ENCODE results near the gene COX5A. TPM values are rescaled to one million over a fixed set of nuclear protein-coding genes. Genes with fewer than 3 reads are reported as not detected.
"Not testable (repeated sequence)": the region's sequence is repeated elsewhere in the genome, so short reads cannot be mapped to it uniquely, and the experiment has no call there.

The COX5A gene
- total and polyA plus RNA-seq, 10 donors: 83.2 to 247 (median 114) TPM

GRCh38 chr15:74954515-74954914 lies 16.6 kb upstream of the COX5A start:
- H3K4me1 ChIP-seq: peaks cover 32 to 69% (median 56%) of the 10 kb centered on the region in 6 donors
- peak overlapping the region in 4 of 8 donors; percentile 60 to 89 (median 80) for H3K4me3 ChIP-seq
- DNase-seq: peak; percentile 61
- H3K36me3 ChIP-seq: no peaks in the 10 kb centered on the region
- peak overlapping the region in 5 of 8 donors; percentile 31 to 85 (median 84) for H3K27ac ChIP-seq
- peaks cover 7 to 52% (median 26%) of the 10 kb centered on the region in 7 donors for H3K27me3 ChIP-seq (replicated peaks in 1 of 7)
- intact Hi-C loops (cut with DNase I; ENCODE audit: low total_unique reads): loop anchor here (5.0 kb wide), 2 partner anchors 182 to 317 kb away; no protein-coding TSS in a partner anchor
- TF ChIP-seq POLR2A (IDR thresholded peaks at IDR 0.05): no peak
- no peak for TF ChIP-seq POLR2AphosphoS5 (IDR thresholded peaks at IDR 0.05)
- no peak for TF ChIP-seq CTCF (IDR thresholded peaks at IDR 0.05 in 8 of 11, conservative IDR thresholded peaks at IDR 0.05 in 3 of 11)
- no peaks in the 10 kb centered on the region for H3K9me3 ChIP-seq

- Histone ChIP-seq H3K27me3 (replicated peaks in 1 of 7) (peaks cover 0 to 17% (median 0%) of the 10 kb centered on the region in 7 donors), H3K36me3 (no peaks in the 10 kb centered on the region), H3K27ac (no peak overlapping the region), H3K9me3 (no peaks in the 10 kb centered on the region), H3K4me1 (peaks cover 10 to 34% (median 24%) of the 10 kb centered on the region in 6 donors), H3K4me3 (no peak overlapping the region)
- 66 to 80% (median 78%) methylated on average over 3 of the region's 3 CpGs for WGBS, 5 donors
- TF ChIP-seq POLR2AphosphoS5 (IDR thresholded peaks at IDR 0.05) (no peak), CTCF (IDR thresholded peaks at IDR 0.05 in 8 of 11, conservative IDR thresholded peaks at IDR 0.05 in 3 of 11) (no peak), POLR2A (IDR thresholded peaks at IDR 0.05) (no peak)
- intact Hi-C loops (cut with DNase I; ENCODE audit: low total_unique reads): loop anchor here (5.0 kb wide), 2 partner anchors 179 to 314 kb away; no protein-coding TSS in a partner anchor
- DNase-seq: peak; percentile 52
These were observed 13.1 kb upstream of the COX5A start for GRCh38 chr15:74951006-74951405.

GRCh38 chr15:74950078-74950908 lies 12.4 kb upstream of the COX5A start:
- no peaks in the 10 kb centered on the region for H3K9me3 ChIP-seq
- H3K27ac ChIP-seq: no peak overlapping the region
- intact Hi-C loops (cut with DNase I; ENCODE audit: low total_unique reads): loop anchor here (5.0 kb wide), 2 partner anchors 178 to 313 kb away; no protein-coding TSS in a partner anchor
- H3K36me3 ChIP-seq: no peaks in the 10 kb centered on the region
- H3K27me3 ChIP-seq (replicated peaks in 1 of 7): peaks cover 0 to 9% (median 0%) of the 10 kb centered on the region in 7 donors
- peak; percentile 79 for DNase-seq
- H3K4me1 ChIP-seq: peaks cover 3 to 26% (median 17%) of the 10 kb centered on the region in 6 donors
- 47 to 59% (median 55%) methylated on average over 7 of the region's 7 CpGs for WGBS, 5 donors
- no peak overlapping the region for H3K4me3 ChIP-seq
- peak; percentile 90 to 99 (median 94) for TF ChIP-seq CTCF (IDR thresholded peaks at IDR 0.05 in 8 of 11, conservative IDR thresholded peaks at IDR 0.05 in 3 of 11)
- no peak for TF ChIP-seq POLR2A (IDR thresholded peaks at IDR 0.05)
- TF ChIP-seq POLR2AphosphoS5 (IDR thresholded peaks at IDR 0.05): peak in 1 of 3 donors; percentile 24

DNA sequence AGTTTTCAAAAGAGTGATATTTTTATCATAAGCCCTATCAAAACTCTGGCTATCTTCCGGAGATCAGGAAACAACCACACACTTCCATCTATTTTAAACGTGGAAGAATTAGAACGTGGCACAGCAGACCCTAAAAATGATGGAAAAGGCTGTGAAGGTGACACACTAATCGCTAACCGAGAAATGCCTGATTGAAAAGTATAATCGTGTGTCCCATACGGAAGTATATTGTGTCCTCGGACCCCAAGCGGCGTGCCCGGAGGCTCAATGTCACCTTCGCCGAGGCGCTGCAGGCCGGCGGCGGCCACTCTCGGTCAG lies 642 bp downstream of the COX5A start:
- Histone ChIP-seq H3K9me3 (no peaks in the 10 kb centered on the region), H3K27ac (peak overlapping the region; percentile 91 to 98 (median 96)), H3K4me3 (peak overlapping the region; percentile 85 to 100 (median 90)), H3K4me1 (peaks cover 19 to 58% (median 46%) of the 10 kb centered on the region in 6 donors), H3K36me3 (peaks cover 0 to 8% (median 0%) of the 10 kb centered on the region in 6 donors), H3K27me3 (replicated peaks in 1 of 7) (no peaks in the 10 kb centered on the region)
- TF ChIP-seq CTCF (IDR thresholded peaks at IDR 0.05 in 8 of 11, conservative IDR thresholded peaks at IDR 0.05 in 3 of 11) (peak in 1 of 11 experiments; percentile 4), POLR2AphosphoS5 (IDR thresholded peaks at IDR 0.05) (no peak)
- no peak for DNase-seq
- 0 to 1% (median 0%) methylated on average over 18 of the region's 18 CpGs for WGBS, 5 donors
- intact Hi-C loops (cut with DNase I; ENCODE audit: low total_unique reads): no loop called here

GRCh38 chr15:74935193-74935592 lies 2.7 kb downstream of the COX5A start:
- H3K27ac ChIP-seq; intact Hi-C loops (cut with DNase I; ENCODE audit: low total_unique reads); H3K27me3 ChIP-seq (replicated peaks in 1 of 7); H3K4me3 ChIP-seq; H3K9me3 ChIP-seq: not testable (repeated sequence)
- WGBS, 5 donors: 79 to 90% (median 82%) methylated on average over 3 of the region's 3 CpGs
- Histone ChIP-seq H3K36me3 (peaks cover 0 to 25% (median 8%) of the 10 kb centered on the region in 6 donors), H3K4me1 (peaks cover 25 to 65% (median 46%) of the 10 kb centered on the region in 6 donors)
- DNase-seq: peak; percentile 41

Data from spleen (tissue), 11 donors.